HEK293T (cell line): ENCODE results near the gene SLC25A22.

Experiments used
- ARNT ChIP-seq: fragments of 450-650 bp; IDR thresholded peaks from 2 replicates; pipeline ENCODE4 v1.6.1; 2017; ENCODE audit warnings: mild to moderate bottlenecking
- CTBP1 ChIP-seq: fragments of 450-650 bp; IDR thresholded peaks from 2 replicates; pipeline ENCODE4 v1.6.1; 2016; ENCODE audit warnings: borderline replicate concordance
- ELF4 ChIP-seq: fragments of 450-650 bp; IDR thresholded peaks from 2 replicates; pipeline ENCODE4 v1.6.1; 2017; ENCODE audit warnings: antibody characterized with exemption
- FOXA1 ChIP-seq: fragments of 450-650 bp; IDR thresholded peaks from 2 replicates; pipeline ENCODE4 v1.6.1; 2016; ENCODE audit warnings: mild to moderate bottlenecking
- FOXK2 ChIP-seq: fragments of 450-650 bp; IDR thresholded peaks from 2 replicates; pipeline ENCODE4 v1.6.1; 2016; ENCODE audit warnings: mild to moderate bottlenecking
- FOXM1 ChIP-seq: fragments of 450-650 bp; IDR thresholded peaks from 2 replicates; pipeline ENCODE4 v1.6.1; 2017; ENCODE audit warnings: mild to moderate bottlenecking, borderline replicate concordance
- HDGF ChIP-seq: fragments of 450-650 bp; IDR thresholded peaks from 2 replicates; pipeline ENCODE4 v1.6.1; 2017; ENCODE audit warnings: antibody characterized with exemption, borderline replicate concordance
- L3MBTL2 ChIP-seq: fragments of 450-650 bp; conservative IDR thresholded peaks from 2 replicates; pipeline ENCODE4 v1.6.1; 2016; ENCODE audit warnings: mild to moderate bottlenecking
- SP1 ChIP-seq: fragments of 450-650 bp; IDR thresholded peaks from 2 replicates; pipeline ENCODE4 v1.6.1; 2017
- SUZ12 ChIP-seq: fragments of 450-650 bp; IDR thresholded peaks from 2 replicates; pipeline ENCODE4 v1.6.1; 2016; ENCODE audit warnings: mild to moderate bottlenecking
- TARDBP ChIP-seq: fragments of 450-650 bp; IDR thresholded peaks from 2 replicates; pipeline ENCODE4 v1.6.1; 2016
- ZNF384 ChIP-seq: fragments of 450-650 bp; IDR thresholded peaks from 2 replicates; pipeline ENCODE4 v1.6.1; 2016
- TF ChIP-seq, protein P1 (sequence below): fragments of 450-650 bp; IDR thresholded peaks from 2 replicates; pipeline ENCODE4 v1.6.1; 2016

DNA sequence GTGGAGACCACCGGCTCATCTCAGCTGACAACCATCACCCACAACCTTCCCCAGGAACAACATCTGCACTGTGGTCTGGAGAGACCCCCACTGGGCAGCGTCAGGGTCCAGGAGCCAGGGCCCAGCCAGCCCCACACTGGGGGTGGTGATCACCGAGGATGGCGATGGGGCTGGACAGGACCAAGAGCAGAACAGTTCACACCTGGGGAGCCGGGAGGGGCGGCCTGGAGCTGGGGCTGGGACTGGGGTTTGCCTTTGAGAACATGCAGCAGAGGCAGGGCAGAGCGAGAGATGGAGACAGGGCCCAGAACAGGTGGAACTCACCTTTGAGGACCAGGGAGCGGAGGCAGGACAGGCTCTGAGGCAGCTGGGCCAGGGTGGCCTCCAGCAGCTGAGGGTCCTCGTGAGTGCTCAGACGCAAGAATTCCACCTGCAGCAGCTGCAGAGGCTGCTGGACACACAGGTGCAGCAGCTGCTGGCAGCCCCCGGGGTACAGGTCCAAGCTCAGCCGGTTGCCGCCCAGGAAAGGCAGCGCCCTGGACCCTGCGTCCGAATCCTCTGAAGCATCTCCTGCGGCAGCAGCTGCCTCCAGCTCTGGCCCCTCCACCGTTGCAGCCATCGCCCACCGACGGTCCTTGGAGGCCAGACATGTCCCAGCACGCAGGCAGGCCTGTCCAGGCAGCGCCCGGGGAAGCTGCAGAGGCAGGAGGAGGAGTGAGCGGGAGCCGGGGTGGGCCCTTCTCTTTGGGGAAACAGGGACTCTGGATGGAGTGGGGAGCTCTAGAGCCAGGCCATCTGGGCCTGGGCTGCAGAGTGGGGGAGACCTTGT lies 5.9 kb upstream of the SLC25A22 start:
- TF ChIP-seq TARDBP (no peak), FOXK2 (no peak), SP1 (no peak), FOXA1 (no peak), ELF4 (no peak), CTBP1 (no peak), FOXM1 (no peak), HDGF (no peak), ZNF384 (no peak), L3MBTL2 (no peak), SUZ12 (no peak), ARNT (no peak)
- TF ChIP-seq, protein P1, sequence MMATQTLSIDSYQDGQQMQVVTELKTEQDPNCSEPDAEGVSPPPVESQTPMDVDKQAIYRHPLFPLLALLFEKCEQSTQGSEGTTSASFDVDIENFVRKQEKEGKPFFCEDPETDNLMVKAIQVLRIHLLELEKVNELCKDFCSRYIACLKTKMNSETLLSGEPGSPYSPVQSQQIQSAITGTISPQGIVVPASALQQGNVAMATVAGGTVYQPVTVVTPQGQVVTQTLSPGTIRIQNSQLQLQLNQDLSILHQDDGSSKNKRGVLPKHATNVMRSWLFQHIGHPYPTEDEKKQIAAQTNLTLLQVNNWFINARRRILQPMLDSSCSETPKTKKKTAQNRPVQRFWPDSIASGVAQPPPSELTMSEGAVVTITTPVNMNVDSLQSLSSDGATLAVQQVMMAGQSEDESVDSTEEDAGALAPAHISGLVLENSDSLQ, result no peak
